CD4-positive, alpha-beta T cell treated with Interleukin-17A for 1 hour (primary cell): ENCODE data around the gene SDR42E2.
A peak's percentile ranks its signal among the peaks of the same experiment; 100 is the strongest.
"Not testable (repeated sequence)": the region's sequence is repeated elsewhere in the genome, so short reads cannot be mapped to it uniquely, and the experiment has no call there.

ENCODE experiments used
- DNase-seq: peaks from one replicate; pipeline ENCODE4 v3.0.0-alpha.2; 2020

Gene SDR42E2

DNA sequence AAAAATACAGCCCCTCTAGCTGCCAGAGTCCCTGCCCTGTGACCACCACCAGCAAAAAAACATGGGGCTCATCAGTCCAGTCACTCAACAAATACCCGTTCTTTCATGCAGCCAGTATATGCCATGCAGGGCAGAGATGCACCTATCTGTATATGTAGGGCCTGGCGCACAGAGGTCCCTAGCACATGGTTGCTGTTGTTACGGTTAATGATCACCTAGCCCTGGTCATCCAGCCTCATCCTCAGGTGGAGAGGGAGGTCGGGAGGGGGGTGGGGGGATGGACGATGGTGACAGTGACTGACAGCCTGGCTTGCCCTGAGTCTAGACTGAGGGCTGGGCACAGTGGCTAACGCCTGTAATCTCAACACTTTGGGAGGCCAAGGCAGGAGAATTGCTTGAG lies 1.5 kb downstream of the SDR42E2 start:
- no peak for DNase-seq

DNA sequence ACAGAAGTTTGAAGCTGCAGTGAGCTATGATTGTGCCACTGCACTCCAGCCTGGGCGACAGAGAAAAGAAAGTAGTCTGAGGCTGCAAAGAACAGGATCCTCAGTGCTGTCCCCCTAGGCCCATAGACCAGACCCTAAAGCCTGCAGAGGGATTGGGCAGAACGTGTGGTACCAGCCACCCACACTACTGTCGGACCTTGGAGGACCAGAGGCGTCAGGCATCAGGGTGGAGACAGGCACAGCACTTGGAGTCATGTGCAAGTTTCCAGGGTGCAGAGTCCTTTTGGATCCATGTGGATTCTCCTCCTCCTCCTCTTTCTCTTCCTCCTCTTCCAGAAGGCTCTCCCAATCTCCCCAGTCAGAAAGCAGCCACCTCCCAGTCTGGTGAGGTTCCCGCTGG lies 2.2 kb downstream of the SDR42E2 start:
- no peak for DNase-seq

DNA sequence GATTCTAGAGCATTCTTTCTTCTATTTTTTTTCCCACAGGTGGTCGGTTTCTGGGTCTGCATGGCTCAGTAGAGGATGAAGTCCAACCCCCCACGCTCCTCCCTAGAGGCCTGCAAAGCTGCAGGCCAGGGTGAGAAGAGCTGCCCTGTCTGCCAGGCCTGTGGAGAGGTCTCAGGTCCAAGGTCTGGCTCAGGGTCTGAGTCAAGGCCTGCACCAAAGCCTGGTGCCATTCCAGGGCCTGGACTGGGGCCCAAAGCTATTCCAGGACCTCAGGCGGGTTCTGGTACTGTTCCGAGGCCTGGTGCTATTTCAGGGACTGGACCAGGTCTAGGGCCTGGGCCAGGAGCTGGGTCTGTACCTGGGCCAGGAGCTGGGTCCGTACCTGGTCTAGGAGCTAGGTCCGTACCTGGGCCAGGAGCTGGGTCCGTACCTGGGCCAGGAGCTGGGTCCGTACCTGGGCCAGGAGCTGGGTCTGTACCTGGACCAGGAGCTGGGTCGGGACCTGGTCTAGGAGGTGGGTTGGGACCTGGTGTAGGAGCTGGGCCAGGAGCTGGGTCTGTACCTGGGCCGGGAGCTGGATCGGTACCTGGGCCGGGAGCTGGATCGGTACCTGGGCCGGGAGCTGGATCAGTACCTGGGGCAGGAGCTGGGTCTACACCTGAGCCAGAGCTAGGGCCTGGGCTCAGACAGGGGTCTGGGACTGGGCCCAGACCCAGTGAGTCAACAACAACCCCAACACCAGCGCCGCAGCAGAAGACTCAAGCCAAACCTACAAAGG lies 3.4 kb downstream of the SDR42E2 start:
- no peak for DNase-seq

DNA sequence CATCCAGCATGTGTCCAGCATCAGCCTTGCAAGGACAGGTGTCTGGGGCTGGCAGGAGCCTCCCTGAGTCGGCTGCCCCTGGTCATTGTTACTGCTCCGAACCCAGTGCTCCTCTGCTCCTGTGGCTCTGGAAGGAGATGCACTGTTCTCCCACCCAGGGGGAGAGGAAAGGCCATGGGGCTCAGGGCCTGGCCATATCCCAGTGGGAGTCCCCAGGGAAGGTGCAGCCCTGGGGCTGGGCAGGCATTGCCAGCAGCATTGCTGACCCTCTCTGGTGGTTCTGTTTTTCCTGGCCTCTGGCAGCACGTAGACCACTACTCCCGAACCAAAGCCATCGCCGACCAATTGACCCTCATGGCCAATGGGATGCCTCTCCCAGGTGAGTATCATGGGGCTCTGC lies 9.6 kb downstream of the SDR42E2 start:
- DNase-seq = no peak

DNA sequence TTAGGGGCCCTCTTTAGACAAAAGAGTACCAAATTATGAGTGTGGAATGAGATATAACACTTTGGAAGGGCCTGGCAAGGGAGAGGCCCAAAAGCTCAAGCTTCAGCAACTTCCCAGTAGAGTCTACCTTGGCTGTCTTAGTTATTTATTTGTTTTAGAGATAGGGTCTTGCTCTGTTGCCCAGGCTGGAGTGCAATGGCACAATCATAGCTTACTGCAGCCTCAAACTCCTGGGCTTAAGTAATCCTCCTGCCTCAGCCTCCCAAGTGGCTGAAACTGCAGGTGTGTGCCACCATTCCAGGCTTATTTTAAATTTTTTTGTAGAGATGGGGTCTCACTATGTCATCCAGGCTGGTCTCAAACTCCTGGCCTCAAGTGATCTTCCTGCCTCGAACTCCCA lies 10.3 kb downstream of the SDR42E2 start:
- not testable (repeated sequence) for DNase-seq

DNA sequence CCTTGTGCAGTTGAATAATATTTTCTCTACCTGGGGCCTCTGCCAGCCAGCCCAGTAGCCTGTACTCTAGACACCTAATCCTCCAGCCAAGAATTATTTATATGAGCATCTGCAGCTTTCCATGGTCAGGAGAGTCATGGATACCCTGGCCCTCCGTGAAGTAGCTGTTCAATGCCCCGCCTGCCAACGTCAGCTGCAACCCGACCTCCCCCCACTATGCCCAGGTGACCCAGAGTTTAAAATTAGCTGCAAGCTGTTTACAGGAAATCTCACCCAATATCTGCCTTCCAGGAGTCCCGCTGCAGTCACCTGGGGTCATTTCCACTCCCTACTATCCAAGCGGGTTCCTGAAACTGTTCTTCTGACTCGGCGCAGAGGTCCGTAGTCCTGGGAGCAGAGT lies 12.3 kb downstream of the SDR42E2 start:
- no peak for DNase-seq

DNA sequence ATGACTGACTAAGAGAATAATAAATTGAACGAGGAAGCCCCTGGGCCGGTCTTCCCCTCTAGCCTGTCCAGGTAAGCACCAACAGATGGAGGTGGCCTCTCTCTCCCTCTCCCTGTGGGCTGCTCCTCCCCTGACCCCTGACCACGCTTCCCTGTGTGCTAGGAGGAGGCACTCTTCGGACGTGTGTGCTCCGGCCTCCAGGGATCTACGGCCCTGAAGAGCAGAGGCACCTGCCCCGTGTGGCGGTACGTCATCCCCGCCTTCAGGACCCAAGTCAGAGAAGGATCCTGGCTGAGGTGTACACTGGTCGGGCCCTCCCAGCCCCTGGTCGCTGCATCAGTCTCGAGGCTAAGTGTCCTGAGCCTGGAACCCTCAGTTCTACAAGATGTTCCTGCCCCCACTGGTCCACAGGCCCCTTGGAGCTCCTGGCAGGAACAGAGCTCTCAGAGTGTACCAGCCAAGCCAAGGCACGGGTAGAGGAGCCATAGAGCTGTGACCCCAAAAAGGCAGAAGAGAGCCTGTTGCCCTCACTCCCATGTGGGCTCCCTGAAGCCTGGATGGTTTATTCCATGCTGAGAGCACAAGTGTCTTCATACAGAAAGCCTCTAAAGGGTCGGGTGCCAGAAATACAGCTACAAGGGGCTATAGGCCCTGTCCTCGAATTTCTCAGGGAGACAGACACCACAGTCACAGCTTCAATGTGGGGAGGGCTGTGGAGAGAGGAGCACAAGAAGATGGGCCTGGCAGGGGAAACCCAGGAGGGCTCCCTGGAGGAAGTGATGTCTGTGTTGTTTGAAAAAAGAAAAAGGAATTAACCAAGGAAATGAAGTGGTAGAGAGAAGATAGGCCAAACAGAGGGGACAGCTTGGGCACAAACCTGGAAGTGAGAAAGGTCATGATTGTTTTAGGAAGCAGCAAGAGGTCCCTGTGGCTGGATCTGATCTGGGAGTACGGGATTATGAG lies 15.9 kb downstream of the SDR42E2 start:
- DNase-seq = no peak

DNA sequence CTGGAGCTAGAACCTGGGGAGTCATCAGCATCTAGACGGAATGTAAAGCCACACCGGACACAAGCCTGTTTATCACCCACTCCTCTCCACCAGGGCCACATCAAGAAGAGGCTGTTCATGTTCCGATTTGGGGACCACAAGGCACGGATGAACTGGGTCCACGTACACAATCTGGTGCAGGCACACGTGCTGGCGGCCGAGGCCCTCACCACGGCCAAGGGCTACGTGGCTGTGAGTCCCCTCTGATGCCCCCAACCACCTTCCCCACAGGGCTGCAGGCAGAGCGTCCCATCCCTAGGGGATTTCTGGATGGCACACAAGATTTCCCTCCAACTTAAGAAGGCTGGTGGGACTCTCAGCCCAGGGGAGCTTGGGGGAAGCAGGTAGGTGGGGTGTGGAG lies 19.1 kb downstream of the SDR42E2 start:
- no peak for DNase-seq

DNA sequence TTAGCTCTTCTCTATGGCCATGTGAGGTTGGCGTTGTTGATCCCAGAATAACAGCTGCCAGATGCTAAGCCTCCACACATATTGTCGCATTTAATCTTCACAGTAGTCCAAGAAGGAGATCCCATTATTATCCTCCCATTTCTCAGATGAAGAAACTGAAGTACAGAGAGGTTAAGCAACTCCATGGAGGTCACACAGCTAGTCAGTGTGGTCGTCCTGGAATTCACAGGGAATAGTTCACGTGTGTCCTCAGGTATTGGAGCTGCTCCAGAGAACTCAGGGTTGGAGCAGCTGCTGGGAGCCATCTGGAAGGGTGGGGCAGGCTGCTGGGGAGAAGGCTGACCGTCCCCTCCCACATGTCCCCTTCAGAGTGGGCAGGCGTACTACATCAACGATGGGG lies 19.5 kb downstream of the SDR42E2 start:
- DNase-seq = no peak

DNA sequence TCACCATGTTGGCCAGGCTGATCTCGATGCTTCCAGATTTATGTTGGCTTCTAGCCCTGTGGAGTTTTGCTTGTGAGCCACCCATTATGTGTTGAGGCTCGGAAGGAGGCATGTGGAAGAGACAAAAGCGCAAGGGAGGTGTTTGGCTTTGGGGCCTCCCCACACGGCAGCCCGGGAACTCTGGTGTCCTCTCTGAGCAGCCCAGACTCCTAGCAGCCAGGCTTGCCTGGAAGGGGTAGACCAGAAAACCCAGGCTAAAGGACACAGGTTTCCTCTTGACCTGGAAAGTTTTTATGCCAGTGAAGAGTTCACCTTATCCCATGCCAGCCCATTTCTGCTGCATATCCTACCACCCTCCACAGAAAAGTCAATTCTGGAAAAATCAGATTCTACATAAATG lies 21.0 kb downstream of the SDR42E2 start:
- DNase-seq = no peak

DNA sequence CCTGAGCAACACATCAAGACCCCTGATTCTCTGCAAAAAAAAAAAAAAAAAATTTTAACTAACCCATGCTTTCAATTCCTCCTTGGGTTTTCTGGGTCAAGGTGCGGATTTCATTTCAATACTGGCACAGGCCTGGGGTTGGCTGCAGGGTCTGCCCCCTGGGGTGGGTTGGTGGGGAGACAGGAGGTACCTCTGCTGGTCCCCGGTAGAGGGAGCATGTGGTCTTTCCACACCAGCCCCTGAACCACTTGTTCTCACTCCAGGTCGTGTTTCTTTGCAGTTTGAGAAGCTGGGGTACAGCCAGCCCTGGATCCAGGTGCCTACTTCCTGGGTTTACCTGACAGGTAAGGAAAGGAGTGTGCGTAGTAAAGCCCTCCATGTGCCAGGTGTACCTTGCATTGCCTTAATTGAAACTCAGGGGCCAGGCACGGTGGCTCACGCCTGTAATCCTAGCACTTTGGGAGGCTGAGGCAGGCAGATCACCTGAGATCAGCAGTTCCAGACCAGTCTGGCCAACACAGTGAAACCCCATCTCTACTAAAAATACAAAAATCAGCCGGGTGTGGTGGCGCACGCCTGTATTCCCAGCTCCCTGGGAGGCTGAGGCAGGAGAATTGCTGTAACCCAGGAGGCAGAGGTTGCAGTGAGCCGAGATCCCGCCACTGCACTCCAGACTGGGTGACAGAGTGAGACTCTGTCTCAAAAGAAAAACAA lies 21.8 kb downstream of the SDR42E2 start:
- DNase-seq = peak; percentile 29

DNA sequence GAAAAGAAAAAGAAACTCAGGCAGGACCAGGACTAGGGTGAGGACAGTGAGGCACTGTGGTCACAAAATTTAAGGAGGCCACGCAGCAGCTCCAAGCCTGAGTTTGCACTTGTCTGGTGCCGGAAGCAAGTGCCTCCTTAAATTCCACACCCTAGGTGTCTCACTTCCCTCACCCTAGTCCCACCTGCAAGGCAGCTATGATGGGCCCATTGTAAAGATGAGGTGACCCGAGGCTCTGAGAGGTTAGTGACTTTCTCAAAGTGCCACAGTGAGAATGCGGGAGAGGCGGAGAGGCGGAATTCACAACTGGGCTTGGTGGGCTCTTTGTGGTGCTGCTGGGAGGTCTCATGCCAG lies 22.3 kb downstream of the SDR42E2 start:
- DNase-seq = no peak

DNA sequence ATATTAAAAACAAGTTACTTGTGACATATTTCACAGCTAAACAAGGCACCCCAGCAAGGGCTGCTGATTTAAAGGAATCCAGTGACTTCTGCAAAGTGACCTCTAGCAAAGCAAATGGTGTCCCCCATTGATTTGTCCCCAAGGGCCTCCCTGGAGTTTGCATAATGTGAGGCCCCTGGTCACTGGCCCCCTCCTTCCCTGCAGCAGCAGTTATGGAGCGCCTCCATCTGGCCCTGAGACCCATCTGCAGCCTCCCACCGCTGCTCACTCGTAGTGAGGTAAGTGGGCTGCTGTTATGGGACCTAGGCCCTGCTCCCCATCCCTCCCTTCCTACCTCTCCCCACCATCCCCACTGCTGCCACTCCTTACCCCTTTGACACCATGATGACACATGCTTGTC lies 24.2 kb downstream of the SDR42E2 start:
- DNase-seq = no peak

DNA sequence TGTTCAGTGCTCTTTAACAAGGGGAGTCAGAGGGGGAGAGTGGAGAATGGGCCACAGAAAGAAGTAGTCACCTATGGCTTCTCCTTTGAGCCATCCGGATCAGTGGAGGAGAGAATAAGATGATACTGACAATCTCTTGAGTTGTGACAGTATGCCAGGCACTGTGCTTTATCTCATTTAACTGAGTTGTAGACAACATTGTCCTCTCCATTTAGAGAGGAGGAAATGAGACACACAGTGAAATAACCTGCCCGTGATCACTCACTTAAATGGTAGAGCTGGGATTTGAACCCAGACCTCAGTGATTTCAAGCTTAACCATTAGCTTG lies 25.9 kb downstream of the SDR42E2 start:
- no peak for DNase-seq

DNA sequence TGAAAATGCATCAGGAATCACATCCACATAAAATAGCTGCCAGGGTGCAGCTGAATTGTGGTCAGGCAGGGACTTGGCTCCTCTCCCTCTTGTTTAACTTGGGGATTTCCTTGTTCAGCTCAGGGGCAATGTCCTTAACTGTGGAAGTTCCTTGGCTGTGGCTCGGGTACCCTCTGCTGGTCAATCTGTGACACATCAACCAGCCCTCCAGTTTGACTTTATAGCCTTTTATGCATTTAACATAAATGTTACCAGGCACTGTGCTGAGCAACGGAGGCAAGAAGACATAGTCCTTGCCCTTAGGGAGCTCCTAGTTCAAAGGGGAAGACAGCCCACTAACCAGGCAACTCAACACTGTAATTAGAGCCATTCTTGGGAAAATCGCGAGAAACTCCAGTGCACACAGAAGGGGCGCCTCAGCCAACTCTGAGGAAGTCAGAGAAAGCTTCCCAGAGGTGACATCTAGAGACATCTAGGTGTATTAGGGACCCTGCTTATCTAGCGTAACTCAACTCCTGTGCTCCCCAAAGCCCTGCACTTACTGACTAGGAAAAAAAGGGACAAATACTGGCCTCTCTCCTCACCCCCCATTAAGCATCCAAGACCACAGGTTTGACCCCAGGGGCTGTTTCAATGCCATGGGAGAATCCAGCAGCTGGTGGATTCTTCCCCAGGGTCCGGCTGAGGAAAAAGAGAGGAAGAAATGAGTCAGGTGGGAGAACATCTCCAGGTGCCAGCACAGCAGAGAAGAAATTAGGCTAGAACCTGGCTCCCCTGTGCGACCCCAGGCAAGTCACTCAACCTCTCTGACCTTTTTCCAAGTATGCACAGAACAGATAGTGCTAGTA lies 26.5 kb downstream of the SDR42E2 start:
- peak; percentile 86 for DNase-seq

DNA sequence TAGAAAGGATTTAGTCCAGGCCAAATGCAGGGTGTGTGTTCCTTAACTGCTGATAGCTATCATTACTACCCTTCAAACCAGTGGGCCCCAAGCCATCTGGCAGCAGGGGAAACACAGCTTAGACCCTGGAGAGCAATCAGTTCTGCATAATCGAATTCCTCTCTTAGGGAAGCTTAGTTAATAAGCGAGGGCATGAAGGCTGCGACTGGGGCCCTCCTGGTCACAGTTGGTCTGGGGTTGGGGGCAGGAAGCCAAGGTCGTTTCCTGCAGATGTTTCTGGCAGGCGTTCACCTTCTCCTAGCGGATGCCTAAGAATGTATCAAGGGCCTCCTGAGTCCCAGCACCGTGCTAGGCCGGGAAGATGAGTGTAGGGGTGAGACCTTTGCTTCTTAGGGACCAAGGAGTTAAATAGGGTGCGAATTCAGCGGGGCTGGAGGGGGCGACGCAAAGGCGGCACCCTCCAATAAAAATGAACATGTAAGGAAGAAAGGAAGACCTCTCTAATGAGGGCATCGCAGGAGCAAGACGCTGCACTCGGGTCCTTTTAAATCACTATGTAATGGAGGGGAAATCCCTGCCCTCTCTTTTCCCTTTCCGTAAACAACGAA lies 27.3 kb downstream of the SDR42E2 start:
- no peak for DNase-seq

DNA sequence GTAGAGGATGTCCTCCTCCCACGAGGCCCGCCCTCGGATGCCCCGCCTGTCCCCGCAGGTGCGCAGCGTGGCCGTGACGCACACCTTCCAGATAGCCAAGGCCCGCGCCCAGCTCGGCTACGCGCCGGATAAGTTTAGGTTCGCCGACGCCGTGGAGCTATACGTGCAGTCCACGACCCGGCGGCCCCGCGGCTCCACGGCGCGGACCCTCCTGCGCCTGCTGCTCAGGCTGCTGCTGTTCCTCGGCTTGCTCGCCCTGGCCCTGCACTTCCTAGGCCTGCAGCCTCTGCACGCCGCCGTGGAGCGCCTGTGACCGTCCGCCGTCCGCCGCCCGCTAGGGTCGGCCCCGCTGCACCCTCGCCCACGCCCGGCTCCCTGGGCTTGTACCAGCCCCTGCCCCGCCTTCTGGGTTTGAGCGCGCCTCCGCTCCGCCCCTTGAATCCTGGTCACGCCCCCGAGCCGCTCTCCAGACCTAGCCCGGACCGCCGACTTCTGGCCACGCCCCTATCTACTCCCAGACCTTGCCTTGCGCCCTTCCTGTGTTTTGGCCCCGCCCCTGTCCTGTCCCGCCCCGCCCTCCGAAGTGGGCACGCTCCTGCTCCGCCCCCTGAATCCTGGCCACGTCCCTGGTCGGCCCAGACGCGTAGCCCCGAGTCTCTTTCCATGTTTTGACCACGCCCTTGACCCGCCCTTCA lies 27.9 kb downstream of the SDR42E2 start:
- peak; percentile 94 for DNase-seq

DNA sequence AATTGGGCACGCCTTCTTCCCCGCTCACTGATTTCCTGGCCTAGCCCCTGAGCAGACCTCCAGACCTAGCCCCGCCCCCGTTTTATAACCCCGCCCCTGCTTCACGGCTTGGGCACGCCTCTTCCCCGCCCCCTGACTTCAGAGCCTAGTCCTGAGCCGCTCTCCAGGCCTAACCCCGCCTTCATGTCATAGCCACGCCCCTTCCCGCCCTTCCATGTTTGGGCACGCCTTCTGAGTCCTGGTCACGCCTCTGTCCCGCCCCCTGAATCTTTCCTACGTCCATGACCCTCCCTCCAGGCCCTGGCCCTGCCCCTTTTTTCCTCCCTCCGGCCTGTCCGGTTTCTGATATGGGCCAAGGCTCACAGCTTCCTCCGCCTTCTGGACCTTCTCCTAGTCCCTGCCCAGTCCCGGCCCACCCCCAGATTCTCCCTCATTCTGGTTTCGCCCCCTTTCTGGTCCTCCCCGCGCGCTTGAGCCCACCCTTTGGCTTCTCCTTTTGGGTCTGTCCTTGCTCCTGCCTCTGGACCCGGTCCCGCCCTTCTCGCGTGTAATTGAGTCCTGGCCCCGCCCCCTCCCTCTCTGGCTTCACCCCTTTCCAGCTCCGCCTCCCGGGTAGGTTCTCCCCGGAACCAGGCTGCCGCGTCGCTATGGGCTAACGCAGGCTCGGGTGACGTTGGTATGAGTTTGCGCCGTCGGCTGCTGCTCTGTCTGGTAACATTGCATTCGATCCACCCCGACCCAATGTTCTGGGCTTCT lies 28.6 kb downstream of the SDR42E2 start:
- DNase-seq = peak; percentile 100

DNA sequence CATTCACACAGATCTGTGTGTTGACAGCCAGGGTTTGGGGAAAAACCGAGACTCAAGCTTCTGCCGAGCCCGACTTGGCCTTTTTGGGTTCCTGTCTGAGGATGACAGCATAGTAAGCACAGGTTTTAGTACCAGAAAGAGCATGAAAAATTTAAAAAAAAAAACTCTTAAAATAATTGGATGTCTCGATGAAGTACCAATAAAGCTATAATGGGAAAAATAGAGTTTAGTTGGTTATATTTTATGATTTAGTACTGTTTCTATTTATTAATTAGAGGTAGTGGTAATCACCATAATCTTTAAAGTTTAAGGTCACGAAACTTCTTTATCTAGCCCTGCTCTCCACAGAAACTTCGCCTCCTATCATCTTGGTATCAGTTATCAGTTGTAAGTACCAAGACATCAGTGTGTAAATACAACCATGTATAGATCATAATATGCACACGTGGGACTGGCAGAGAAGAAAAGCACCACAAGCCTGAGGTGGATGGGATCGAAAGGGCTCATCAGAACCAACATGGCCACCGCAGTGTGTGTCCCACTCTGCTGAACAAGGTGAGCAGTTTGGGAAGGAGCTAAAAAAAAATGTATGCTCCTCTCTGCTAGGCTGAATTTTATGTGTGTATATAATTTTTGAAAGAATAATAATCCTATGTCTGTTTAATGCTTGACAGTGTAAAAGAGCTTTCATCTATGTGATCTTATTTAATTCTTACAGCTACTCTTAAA lies 29.4 kb downstream of the SDR42E2 start:
- no peak for DNase-seq
